Activated T-helper 1 cell treated with anti-CD3 and anti-CD28 coated beads, Interleukin-2, amount 50 U/mL, for 16 hours (primary cell): ENCODE measurements around the gene TPPP.

Source experiments
- DNase-seq, 2 donors: peaks; one replicate each; pipeline ENCODE4 v3.0.0-alpha.2; 2020; ENCODE audit warnings: low read depth in 1 of 2, low spot score in 1 of 2

Gene TPPP

DNA sequence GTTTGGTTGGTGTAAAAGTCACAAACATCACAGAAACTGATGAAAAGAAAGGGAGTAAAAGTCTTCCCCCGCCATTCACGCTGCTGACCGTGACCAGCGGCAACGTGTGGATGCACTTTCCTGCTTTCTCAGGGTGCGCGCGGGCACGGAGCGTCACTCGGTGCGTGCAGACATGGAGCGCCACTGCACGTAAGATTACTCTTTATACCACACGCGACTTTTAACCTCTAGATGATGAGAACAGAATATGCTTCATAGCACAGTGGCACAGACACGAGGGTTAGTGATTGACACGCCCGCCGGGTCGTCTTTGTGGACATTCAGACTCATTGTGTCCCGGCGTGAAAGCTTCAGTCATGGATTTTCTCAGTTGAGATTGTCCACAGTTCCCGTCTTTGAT, 65.3 kb downstream of the TPPP start:
- no peak for DNase-seq

DNA sequence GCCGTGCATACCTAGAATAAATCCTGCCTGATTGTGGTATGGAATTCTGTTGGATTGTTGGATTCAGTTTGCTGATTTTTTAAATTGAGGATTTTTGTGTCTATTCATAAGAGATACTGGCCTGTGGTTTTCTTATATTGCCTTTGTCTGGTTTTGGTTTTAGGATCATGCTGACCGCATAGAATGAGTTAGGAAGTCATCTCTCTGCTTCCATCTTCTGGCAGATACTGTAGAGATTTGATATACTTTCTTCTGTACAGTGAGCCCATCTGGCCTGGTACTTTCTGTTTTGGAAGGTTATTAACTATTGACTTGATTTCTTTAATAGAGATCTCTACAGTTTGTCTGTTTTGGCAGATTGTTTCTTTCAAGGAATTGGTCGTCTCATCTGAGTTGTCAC, 66.3 kb downstream of the TPPP start:
- no peak for DNase-seq

DNA sequence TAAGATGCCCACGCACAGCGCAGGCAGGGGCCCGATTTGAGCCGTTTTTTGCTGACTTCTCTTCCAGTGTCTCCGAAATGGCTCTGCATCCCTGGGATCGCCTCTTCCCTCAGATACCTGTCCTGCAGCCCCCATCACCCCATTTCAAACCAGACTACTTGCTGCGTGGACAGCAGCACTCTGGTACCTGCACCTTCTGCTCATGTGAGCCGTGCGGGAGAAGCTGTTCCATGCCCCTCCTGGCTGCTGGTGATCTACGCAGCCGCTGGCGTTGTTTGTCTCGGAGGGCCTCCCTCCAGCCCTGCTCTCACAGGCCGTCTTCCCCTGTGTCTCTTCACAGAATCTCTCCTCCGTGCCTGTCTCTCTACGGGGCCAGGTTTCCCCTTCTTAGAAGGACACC, 67.6 kb downstream of the TPPP start:
- no peak for DNase-seq

DNA sequence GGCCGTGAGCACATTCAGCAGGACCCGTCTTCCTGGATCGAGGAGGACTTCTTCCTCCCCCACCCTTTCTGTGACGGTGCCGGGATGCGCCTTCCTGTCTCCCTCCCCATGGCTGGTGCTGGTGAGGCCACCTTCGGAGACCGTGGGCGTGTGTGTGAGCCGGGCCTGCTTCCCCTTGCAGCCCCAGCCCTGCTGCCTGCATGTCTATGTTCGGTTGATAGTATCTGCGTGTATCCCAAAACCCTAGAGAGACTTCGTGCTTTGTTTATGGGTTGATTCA, 68.3 kb downstream of the TPPP start:
- no peak for DNase-seq

DNA sequence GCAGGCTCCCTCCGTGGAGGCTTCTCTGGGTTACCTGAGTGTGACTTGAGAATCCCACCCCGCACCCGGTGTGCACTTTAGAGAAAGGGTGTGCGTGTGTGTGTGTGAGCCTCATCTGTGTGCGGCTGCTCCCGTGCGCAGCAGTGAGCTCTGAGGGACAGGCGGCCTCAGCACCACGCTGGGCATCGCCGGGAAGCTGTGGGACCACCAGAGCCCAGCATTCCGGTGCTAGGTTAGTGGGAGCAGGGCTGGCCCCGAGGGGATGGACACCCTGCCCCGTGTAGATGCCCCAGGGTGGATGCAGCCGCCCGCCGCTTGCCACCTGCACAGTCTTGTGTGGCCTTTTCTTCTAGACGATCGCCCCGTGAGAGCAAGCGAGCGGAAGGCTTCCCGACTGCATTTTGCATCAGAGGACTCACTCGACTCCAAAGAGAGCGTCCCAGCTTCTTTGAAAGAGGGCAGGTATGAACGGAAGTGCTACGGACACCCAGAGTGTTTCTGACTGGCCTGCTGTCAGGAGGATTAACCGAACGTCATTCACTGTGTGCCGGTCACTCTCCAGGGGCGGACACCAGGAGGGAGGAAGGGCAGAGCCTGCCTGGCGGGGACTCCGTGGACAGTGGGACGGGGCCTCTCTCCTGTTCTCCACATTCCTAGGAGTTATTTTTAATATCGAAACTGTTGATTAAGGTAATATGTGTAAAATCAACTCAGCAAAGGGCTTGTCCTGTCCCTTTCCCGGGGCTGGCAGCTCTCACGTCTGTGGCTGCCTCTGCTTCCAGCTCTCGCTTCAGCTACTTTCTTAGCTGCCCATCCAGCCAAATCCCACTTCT, 68.8 kb downstream of the TPPP start:
- no peak for DNase-seq

DNA sequence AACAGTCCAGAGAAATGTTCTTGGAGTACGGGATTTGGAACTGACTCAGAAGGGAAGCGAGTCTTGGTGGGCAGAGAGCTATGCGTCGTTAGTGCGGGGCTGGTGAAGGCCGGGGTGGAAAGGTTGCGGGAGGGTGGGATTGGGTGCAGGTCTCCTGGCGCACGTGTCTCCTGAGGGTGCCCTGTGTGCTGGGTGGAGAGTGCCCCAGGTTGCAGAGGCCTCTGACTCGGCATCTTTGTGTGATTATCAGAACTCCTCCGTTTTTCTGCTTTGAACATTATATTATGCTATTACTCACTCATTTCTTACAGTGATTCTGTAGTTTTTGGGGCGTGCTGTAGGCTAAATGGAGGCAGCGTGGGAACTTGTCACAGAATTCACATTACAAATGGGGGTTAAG, 69.6 kb downstream of the TPPP start:
- no peak for DNase-seq

DNA sequence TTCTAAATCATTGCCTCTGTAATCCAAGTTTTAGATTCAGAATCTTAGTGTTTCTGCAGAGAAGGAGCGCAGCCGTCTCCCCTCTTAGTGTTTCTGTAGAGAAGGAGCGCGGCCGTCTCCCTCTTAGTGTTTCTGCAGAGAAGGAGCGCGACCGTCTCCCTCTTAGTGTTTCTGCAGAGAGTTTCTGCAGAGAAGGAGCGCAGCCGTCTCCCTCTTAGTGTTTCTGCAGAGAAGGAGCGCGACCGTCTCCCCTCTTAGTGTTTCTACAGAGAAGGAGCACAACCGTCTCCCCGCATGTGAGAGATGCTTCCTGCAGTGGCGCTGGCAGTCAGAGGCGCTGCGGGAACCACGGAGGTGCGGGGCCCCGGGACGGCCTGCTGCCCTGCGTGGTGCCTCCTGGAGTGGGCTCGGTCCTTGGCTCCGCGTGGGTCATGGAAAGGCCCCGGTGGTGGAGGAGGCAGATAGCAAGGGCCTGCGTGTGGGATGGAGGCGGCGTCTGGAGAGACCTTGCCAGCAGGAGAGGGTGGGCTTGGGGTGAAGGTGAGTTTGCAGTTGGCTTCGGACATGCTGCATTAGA, 70.1 kb downstream of the TPPP start:
- no peak for DNase-seq

DNA sequence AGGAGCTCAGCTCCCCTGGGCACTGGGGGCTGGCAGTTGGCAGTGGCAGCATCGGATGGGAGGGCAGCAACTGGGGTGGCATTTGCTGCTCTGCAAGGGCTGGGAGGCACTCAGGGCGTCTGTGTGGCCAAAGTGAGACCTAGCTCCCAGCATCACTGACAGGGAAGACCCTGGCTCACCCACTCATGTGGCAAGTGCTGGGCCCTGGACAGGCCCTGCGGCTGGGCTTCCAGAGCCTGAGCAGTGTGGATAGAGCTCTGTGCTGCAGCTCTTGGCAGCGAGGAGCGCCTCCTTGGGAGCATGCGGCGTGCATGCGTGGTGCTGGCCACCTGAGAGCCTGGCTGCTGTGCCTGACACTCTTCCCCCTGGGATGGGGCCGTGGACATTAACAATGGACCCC, 70.8 kb downstream of the TPPP start:
- DNase-seq, result no peak

DNA sequence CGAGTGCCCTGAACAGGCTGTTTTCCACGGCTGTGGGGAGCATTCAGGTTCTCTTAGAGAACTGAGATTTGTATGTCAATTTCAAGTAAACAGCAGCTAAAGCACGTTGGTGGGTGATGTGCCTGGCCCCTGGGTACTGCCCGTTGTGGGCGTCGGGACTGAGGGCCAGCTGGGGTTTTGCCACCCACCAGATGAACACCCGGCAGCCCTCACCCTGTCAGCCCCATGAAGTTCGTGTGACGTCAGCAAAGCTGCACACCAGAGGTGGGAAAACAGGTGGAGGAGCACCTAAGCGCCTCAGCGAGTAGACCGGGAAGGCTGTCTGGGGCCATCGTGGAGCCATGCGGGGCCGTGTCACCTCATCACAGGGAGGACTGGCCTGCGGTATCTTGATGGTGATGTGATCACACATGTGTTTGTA, 71.8 kb downstream of the TPPP start:
- DNase-seq, result no peak

DNA sequence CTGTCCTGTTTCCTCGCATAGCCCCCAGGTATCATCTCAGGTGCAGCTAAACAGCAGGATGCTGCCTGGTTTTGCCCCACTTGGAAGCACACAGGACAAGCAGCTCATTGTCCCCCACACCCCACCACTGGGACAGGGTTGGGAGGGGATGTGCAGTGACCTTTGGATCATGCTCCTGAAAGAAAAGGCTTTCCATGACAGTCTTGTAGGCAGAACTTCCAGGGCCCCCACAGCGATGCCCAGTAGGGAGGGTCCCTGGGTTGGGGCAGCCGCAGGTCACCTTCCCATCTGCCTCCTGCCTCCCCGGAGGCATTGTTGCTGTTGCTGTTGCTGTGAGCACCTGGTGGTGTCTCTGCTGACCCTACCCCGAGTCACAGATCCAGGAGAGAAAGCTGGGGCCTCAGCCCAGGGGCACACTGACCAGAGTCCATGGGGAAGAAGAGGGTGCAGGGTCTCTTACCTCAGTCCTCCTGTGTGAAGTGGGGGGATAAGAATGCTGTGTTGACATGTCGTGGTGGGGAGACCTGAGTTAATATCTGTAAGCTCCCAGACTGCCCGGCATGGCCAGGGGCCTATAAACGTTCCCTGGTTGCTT, 72.5 kb downstream of the TPPP start:
- no peak for DNase-seq

DNA sequence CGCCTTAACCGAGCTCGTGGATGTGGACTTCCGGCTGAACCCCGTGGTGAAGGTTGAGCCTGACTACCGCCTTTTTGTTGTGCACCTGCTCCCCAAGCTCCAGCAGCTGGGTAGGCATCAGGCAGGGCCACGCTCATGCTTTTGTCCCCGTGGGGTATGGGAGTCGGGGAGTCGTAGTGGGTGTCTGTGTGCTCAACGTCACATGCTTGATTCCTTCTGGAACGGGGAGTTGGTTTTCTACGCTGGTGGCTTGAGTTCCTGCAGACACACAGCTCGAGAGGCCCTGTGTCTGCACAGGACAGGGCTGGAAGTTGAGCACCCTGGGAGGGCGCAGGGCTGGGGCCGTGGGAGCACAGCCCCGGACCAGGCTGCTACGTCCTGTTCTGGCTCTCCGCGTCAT, 73.0 kb downstream of the TPPP start:
- no peak for DNase-seq

DNA sequence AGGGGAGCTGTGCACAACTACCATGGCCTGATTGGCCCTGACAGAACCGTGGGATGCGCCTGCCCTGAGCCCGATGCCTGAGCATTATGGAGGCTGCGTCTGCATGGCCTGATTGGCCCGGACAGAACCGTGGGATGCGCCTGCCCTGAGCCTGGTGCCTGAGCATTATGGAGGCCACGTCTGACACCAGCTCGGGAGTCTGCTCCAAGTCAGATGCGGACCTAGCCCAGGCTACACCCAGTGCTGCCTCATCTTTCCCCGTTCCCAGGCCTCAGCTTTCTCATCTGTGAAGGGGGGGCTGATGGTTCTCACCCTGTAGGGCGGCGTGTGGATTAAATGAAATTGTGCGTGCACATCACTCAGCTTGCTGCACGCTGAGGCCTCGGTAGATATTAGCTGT, 73.7 kb downstream of the TPPP start:
- no peak for DNase-seq

DNA sequence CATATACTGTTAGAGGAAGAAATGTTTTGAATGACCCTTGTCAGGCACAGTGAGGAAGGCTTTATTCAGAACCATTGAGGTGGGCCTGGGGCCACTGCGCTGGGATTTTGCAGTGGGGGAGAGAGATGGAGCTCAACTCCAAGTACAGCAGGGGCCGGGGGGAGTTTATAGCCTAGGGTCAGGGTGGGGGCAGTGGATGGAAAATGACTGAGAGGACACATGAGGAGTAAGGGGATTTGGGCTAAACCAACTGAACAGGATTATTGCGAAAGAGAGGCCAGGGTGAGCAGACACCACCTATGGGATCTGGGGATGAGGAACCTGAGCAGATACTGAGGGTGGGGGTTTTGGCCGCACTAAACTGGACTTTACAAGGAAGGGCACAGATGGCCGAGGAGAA, 74.7 kb downstream of the TPPP start:
- DNase-seq, result no peak

DNA sequence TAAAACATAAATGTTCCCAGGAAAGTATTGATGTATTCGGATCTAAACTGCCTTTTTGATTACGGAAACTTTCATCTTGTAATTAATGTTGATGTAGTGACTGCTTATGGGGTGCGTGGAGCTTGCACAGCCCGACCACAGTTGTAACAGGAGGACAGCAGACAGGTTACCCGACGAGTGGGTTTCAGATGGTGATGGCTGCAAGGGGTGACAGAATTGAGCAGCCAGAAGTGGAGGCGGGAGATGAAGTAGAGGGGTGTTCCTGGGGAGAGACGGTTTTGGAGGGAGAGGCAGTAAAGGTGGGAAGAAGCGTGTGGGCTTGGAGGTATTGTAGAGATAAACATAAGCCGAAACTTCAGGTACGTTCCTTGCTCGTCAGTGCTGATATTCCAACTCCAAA, 75.3 kb downstream of the TPPP start:
- DNase-seq, result no peak

DNA sequence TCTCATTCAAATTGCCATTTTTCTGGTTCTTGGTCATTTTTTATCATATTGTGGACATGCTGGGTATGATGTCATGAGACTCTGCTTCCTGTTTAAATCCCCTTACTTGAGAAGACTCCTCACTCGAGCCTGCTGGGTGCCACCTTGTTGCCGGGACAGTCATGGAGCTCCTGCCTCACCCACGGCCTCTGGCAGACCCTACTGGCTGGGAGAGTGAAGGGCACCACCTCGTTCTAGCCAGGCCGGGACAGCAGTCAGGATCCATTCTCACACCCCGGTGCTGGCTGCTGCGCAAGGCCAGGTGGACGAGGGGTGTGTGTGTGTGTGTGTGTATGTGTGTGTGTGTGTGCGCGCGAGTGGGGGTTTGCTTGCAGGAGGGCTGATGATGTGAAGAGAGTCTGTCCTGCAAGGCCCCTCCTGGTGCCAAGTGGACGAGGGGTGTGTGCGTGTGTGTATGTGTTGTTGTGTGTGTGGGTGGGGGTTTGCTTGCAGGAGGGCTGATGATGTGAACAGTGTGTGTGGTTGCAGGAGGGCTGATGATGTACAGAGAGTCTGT, 76.6 kb downstream of the TPPP start:
- DNase-seq, result no peak

DNA sequence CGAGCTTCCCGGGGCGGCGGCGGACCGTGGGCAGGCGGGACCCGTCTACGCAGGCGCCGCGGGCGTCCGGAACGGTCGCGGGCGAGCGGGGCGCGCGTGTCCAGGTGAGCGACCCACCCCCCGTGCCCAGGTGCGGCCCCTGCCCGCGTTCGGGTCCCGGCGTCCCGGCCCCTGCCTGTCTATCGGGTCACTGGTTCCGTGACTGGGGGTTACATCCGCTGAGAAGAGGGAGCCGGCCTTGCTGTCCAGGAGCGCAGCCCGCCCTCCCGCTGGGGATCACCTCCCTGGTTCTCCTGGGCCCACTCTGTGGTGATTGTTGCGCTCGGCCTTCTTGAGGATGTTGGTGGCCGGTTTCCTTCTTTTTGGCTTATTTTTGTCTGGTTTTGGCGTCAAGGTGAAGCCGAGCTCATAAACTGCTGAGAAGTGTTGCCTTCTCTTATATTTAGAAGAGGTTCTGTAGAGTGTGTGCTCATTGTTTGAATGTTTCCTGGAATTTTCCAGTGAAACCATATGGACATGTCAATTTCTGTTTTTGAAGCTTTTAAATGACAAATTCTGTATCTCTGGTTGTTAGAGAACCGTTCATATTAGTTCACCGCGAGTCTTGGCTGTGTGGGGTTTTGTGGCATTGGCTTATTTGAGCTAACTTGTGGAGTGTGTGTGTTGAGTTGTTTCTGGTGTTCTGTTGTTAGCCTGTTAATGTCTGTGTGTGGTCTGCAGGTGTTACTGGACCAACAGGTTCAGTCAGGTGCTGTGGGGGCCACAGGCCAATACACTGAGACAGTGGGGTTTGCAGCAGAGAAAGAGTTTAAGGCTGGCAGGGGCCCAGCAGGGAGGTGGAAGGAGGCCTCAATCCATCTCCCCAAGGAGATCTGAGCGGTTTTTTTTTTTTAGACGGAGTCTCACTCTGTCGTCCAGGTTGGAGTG, 80.4 kb downstream of the TPPP start:
- no peak for DNase-seq

DNA sequence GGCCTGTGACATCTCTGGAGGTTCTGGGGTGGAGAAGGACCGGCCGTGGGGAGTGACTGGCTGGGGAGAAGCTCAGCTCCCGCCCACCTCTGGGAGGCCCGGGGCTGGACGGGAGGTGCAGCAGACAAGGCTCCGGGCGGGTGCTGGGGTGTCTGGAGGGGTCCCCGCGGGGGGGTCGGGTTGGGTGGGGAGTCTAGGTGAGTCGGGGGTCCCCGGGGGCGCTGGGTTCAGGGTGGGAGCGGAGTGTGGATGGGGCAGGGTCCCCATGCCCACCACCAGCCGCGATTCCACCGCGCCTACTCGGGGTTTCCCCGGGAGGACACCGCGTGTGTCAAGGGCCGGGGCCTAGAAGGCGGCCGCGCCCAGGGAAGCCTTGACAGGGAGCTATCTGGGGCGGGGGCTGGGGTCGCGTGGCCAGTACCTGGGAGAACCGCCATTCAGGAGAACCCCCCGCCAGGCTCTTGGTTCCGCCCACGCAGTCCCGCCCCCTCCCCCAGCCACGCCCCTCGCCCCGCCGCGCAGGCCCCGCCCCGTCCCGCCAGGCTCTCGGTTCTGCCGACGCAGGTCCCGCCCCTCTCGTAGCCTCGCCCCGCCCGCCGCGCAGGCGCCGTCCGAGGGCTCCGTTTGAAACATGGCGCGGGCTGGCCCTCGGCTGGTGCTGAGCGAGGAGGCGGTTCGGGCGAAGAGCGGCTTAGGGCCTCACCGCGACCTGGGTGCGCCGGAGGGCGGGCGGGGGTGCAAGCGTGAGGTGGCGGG, 81.2 kb downstream of the TPPP start, which contains the start of gene CEP72:
Gene CEP72 (plus strand): TSS at position 610 of the 756 bp plus-strand sequence. CDS start 22 bp downstream, at position 632.
- DNase-seq, result peak; percentile 89 to 92

DNA sequence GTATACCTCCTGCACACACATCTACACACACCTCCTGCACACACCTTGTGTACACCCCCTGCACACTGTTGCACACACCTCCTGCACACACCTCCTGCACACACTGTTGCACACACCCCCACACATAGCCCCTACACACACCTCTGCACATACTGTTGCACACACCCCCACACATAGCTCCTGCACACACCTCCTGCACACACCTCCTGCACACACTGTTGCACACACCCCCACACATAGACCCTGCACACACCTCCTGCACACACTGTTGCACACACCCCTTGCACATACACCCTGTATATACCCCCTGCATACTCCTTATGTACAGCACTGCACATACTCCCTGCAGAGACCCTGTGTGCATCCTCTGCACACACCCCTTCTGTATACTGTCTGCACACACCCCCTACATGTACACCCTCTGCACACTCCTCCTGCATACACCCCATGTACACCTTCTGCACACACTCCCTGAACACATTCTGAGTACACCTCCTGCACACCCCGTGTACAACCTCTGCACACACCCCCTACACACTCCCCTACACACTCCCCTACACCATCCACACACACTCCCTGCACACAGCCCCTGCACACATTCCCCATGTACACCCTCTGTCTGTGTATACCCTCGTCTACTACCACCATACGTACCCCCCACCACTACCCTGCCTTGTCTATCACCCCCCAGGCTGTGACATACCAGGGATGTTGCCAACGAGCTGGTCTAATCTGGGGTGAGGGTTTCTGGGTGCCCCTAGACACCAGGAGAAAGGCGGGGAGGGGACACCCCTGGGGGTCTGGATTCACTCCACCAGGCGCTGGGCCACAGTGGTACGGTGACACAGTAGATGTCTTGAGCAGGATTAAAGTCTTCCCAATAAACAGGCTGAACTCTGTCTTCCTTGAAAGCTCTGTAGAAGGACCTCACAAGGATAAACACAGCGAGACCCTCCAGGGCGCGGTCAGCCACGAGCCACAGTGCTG, 82.1 kb downstream of the TPPP start:
- no peak for DNase-seq

DNA sequence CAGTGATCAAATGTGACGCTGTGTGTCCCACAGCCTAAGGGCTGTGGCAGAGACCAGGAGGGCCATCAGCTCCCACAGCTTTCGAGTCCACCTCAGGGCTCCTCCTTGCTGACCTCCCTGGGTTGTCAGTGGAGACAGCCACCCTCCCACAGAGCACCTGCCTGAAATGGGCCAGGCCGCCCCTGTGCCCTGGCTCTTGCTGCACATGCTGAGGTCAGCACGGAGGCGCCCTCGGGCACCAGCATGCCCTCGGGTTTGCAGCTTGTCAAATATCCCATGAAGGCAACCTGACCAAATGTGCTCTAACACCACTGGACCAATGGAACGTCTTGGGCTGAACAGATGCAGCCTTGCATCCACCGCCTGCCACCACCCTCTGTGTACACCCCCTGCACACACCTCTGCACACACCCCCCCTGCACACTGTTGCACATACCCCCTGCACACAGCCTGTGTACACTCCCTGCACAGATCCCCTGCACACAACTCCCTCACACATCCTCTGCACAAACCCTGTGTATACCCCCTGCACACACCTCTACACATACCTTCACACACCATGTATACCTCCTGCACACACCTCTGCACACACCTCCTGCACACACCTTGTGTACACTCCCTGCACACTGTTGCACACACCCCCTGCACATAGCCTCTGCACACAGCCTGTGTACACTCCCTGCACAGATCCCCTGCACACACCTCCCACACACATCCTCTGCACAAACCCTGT, 83.0 kb downstream of the TPPP start:
- DNase-seq, result no peak
